Endothelial cell of umbilical vein (primary cell): Measurements from ENCODE around the gene VANGL2. TPM values are rescaled to one million over a fixed set of nuclear protein-coding genes. Genes with fewer than 3 reads are reported as not detected.

Experiments
- BruUV-seq: library from RNA; stranded (reverse); fragments of 400-500 nt; replicated peaks from 2 replicates; lab custom pipeline; 2021; lab: Mats Ljungman, UMichigan
- CTCF ChIA-PET: fragments of 300-600, 350-600 bp; sonication (Branson Sonifier 250); formaldehyde crosslinking; loops from one replicate; lab custom pipeline; 2021; ENCODE audit warnings: antibody characterized with exemption, inconsistent platforms; lab: Charles Lee
- POLR2A ChIA-PET: fragments of 300-600, 350-600 bp; sonication (Branson Sonifier 250); formaldehyde crosslinking; loops from one replicate; lab custom pipeline; 2021; ENCODE audit warnings: antibody characterized with exemption, inconsistent platforms; lab: Charles Lee
- DNase-seq: peaks from one replicate; pipeline ENCODE4 v3.0.0-alpha.2; 2011; ENCODE audit warnings: low read depth, low spot score
- FAIRE-seq: peaks from 2 replicates; lab custom pipeline; 2011; peaks lifted over from hg19 to GRCh38; lab: Jason Lieb, UNC
- H2AFZ ChIP-seq: 2 replicates; pipeline ENCODE4 v1.6.0; 2012; ENCODE audit warnings: low read depth, low read length, control low read depth, inconsistent platforms
- H3K27ac ChIP-seq: 2 replicates; pipeline ENCODE4 v1.5.1; 2011; ENCODE audit warnings: low read depth, mild to moderate bottlenecking, control low read depth, low read length, moderate library complexity; ENCODE audit not compliant: insufficient read depth
- H3K27me3 ChIP-seq, 2 experiments: 2 replicates each; pipeline versions ENCODE4 v1.6.0 to v1.6.1; 2011; ENCODE audit warnings: low read length in 2 of 2, mixed read lengths in 1 of 2; ENCODE audit not compliant: control insufficient read depth in 2 of 2, insufficient read depth in 2 of 2
- H3K36me3 ChIP-seq, 2 experiments: 2 replicates in 1 of 2; 3 replicates in 1 of 2; pipeline ENCODE4 v1.5.1; 2011; ENCODE audit warnings: low read length in 2 of 2, mild to moderate bottlenecking in 1 of 2, moderate library complexity in 1 of 2; ENCODE audit not compliant: control insufficient read depth in 2 of 2, insufficient read depth in 2 of 2; ENCODE audit errors: extremely low read depth in 1 of 2
- H3K4me1 ChIP-seq: 3 replicates; pipeline ENCODE4 v1.5.1; 2011; ENCODE audit warnings: mild to moderate bottlenecking, low read length; ENCODE audit not compliant: control insufficient read depth, insufficient read depth; ENCODE audit errors: extremely low read depth
- H3K4me2 ChIP-seq: 2 replicates; pipeline ENCODE4 v1.6.1; 2011; ENCODE audit warnings: low read length, control low read depth, mixed read lengths; ENCODE audit not compliant: insufficient read depth
- H3K4me3 ChIP-seq, 3 experiments: fragments of 200-600 bp in 1 of 3; sonication (generic), shearing (Covaris generic) in 1 of 3; replicated peaks in 1 of 3; 2 replicates each; pipeline ENCODE4 v1.5.1; 2011 to 2016; ENCODE audit warnings: control low read depth in 3 of 3, low read length in 3 of 3, mild to moderate bottlenecking in 2 of 3, inconsistent platforms in 1 of 3, low read depth in 1 of 3, moderate library complexity in 1 of 3; ENCODE audit not compliant: insufficient read depth in 1 of 3
- H3K79me2 ChIP-seq: 2 replicates; pipeline ENCODE4 v1.6.0; 2012; ENCODE audit warnings: low read length, inconsistent platforms; ENCODE audit not compliant: control insufficient read depth, insufficient read depth
- H3K9ac ChIP-seq: replicated peaks from 2 replicates; pipeline ENCODE3; 2011; ENCODE audit warnings: low read length, control low read depth; ENCODE audit not compliant: insufficient read depth; ENCODE audit errors: extremely low read depth
- H3K9me1 ChIP-seq: replicated peaks from 3 replicates; pipeline ENCODE4 v1.6.0; 2011; ENCODE audit warnings: mild to moderate bottlenecking, low read length; ENCODE audit not compliant: control insufficient read depth, insufficient read depth; ENCODE audit errors: extremely low read depth
- H3K9me3 ChIP-seq: replicated peaks from 2 replicates; pipeline ENCODE4 v1.5.1; 2012; ENCODE audit warnings: low read length, inconsistent platforms; ENCODE audit not compliant: control insufficient read depth, insufficient read depth
- H4K20me1 ChIP-seq: replicated peaks from 2 replicates; pipeline ENCODE3; 2011; ENCODE audit warnings: mild to moderate bottlenecking, low read length; ENCODE audit not compliant: control insufficient read depth, insufficient read depth; ENCODE audit errors: extremely low read depth
- EZH2 ChIP-seq: IDR thresholded peaks from 2 replicates; pipeline ENCODE4 v1.6.1; 2012; ENCODE audit warnings: borderline replicate concordance, low read depth, mild to moderate bottlenecking, moderate library complexity, low read length, inconsistent platforms; ENCODE audit not compliant: severe bottlenecking
- FOS ChIP-seq: IDR thresholded peaks from 2 replicates; pipeline ENCODE4 v1.6.1; 2011; ENCODE audit warnings: mild to moderate bottlenecking, low read length, moderate library complexity, borderline replicate concordance; ENCODE audit not compliant: insufficient read depth
- JUN ChIP-seq: IDR thresholded peaks from 2 replicates; pipeline ENCODE4 v1.6.1; 2011; ENCODE audit warnings: borderline replicate concordance, low read depth; ENCODE audit not compliant: insufficient read length, insufficient read depth
- POLR2AphosphoS5 ChIP-seq: IDR thresholded peaks from 2 replicates; pipeline ENCODE4 v1.6.1; 2012; ENCODE audit warnings: low read depth, mild to moderate bottlenecking, control low read depth, low read length, moderate library complexity; ENCODE audit not compliant: insufficient read depth
- dilution Hi-C: fragments of 300-500 bp; cut with MboI; formaldehyde crosslinking; loops from one replicate; pipeline ENCODE4 v1.15.0; 2019; ENCODE audit warnings: low sequenced_read_pairs; ENCODE audit not compliant: extremely low pct_ligation_motif_present
- intact Hi-C: fragments of 100-400 bp; cut with micrococcal nuclease; formaldehyde crosslinking; loops from one replicate; pipeline ENCODE4 v1.10.0; 2022
- polyA plus RNA-seq, 4 experiments: library from polyadenylated mRNA; depleted of rRNA in 3 of 4; stranded (reverse) in 3 of 4; unstranded in 1 of 4; fragments of >200 nt; gene quantifications; 2 replicates each; pipeline versions ENCODE4 v1.2.1 to v1.2.3, GENCODE V29; 2011 to 2012; ENCODE audit warnings: missing spikeins in 1 of 4
- total RNA-seq: library from RNA; stranded (reverse); gene quantifications from 2 replicates; pipeline ENCODE4 v1.2.3, GENCODE V29; 2021
- TF ChIP-seq, protein P1 (sequence below), 2 donors: IDR thresholded peaks; 1 replicate in 1 of 2; 2 replicates in 1 of 2; pipeline ENCODE4 v1.5.1; 2011; ENCODE audit warnings: low read length in 2 of 2, mild to moderate bottlenecking in 2 of 2, moderate library complexity in 2 of 2, control low read depth in 1 of 2, inconsistent platforms in 1 of 2, low read depth in 1 of 2; ENCODE audit not compliant: insufficient read depth in 1 of 2; ENCODE audit errors: extremely low read depth in 1 of 2

Gene VANGL2
- total and polyA plus RNA-seq, 2 donors (not counting 3 experiments of a cell fraction or from before 2014, with no cell fraction given), result 0.01 TPM; not detected in 1

DNA sequence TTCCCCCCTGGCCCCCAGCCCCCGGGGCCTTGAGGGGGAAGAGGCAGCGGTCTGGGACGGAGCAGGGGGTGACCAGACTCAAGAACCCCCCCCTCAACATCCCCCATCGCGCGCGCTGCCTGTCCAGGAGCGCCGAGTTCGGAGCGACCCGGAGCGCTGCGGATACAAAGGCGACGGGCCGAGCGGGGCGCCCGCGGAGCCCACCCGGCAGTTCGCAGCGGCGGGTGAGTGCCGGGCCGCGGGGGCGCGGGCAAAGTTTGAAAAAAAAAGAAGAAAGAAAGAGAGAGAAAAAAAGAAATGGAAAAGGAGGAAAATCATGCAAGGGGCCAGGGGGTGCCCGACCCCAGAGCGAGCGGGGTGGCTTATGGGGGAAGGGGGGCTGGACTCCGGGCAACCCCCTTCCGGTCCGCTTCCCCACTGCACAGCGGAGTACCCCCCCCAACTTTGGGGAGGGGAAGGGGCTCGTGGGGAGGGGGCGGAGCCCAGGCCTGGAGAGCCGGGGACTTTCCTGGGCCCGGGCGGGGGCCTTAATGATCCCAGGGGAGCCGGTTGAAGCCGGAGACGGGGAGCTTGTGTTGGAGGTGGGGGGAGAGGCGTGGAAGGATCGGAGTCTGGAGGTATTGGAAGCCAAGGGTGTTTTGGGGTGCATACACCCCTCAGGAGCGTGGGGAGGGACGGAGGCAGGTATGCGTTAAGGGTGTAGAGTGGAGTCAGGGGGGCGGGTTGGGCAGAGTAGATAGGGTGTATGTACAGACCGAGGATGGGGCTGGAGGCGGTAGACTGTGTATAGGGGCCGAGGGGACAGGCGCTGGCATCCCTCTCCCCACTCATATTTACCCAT, 502 bp downstream of the VANGL2 start:
- H3K79me2 ChIP-seq, result no peaks in the 10 kb centered on the region
- intact Hi-C loops (no loop called here), dilution Hi-C loops (no loop called here)
- H3K9me3 ChIP-seq, result no peaks in the 10 kb centered on the region
- no peak overlapping the region for H3K9ac ChIP-seq
- H4K20me1 ChIP-seq, result no peaks in the 10 kb centered on the region
- peaks cover 13% of the 10 kb centered on the region for H3K4me1 ChIP-seq
- TF ChIP-seq, protein P1, sequence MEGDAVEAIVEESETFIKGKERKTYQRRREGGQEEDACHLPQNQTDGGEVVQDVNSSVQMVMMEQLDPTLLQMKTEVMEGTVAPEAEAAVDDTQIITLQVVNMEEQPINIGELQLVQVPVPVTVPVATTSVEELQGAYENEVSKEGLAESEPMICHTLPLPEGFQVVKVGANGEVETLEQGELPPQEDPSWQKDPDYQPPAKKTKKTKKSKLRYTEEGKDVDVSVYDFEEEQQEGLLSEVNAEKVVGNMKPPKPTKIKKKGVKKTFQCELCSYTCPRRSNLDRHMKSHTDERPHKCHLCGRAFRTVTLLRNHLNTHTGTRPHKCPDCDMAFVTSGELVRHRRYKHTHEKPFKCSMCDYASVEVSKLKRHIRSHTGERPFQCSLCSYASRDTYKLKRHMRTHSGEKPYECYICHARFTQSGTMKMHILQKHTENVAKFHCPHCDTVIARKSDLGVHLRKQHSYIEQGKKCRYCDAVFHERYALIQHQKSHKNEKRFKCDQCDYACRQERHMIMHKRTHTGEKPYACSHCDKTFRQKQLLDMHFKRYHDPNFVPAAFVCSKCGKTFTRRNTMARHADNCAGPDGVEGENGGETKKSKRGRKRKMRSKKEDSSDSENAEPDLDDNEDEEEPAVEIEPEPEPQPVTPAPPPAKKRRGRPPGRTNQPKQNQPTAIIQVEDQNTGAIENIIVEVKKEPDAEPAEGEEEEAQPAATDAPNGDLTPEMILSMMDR (IDR thresholded peaks at IDR 0.05; ENCODE audit: extremely low read depth in 1 of 2, insufficient read depth in 1 of 2, low read depth in 1 of 2, low read length in 2 of 2), result no peak
- no peak for TF ChIP-seq FOS
- no peak for TF ChIP-seq POLR2AphosphoS5
- no peak for TF ChIP-seq JUN
- no peak for TF ChIP-seq EZH2
- FAIRE-seq, result no peak
- H3K36me3 ChIP-seq, result no peaks in the 10 kb centered on the region
- H3K4me3 ChIP-seq, result no peak overlapping the region
- H3K9me1 ChIP-seq, result no peaks in the 10 kb centered on the region
- no peak overlapping the region for H3K4me2 ChIP-seq
- H3K27me3 ChIP-seq, result peaks cover 73 to 87% of the 10 kb centered on the region in 2 experiments
- DNase-seq, result no peak
- CTCF ChIA-PET, result interaction anchor here (1.1 kb wide), 1 partner anchor 15 kb away, joined by 3 read pairs; no protein-coding TSS in a partner anchor
- no peak overlapping the region for H3K27ac ChIP-seq
- no peak overlapping the region for H2AFZ ChIP-seq
- BruUV-seq, result no TSS peak
- POLR2A ChIA-PET, result no interaction called here
